ENCODE results near the gene RAD51. TPM values are rescaled to one million over a fixed set of nuclear protein-coding genes. Genes with fewer than 3 reads are reported as not detected.

RAD51 gene
- total RNA-seq, 3 donors from 2014 or later: 28.2 to 39.7 (median 31.0) TPM

DNA sequence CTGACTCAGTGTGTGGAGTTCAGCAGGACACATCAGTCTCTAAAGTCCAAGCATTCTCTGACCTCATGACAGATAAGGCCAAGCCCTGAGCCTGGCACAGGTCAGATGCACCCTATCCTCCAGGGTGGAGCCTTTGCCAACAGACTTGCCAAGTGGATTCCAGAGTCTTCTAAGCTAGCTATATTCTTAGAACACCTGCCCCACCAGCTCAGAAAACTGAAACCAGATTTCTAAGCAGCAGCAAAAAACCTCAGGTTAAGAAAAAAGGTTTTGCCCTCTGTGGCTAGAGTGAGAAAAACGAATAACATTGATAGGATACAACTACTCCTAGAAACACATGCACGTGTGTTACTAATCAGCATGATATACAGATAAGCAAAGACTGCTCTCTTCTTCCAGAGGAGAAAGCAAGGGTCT, 48.5 kb downstream of the RAD51 start:
- Mint-ChIP-seq H3K4me3 (no peak overlapping the region), H3K27me3 (ENCODE audit: low read depth) (no peaks in the 10 kb centered on the region), H3K4me1 (ENCODE audit: low read depth) (peaks cover 21% of the 10 kb centered on the region), H3K36me3 (ENCODE audit: insufficient read depth) (peaks cover 28% of the 10 kb centered on the region), H3K9me3 (no peaks in the 10 kb centered on the region)
- no peak for DNase-seq
- no peak for ATAC-seq

DNA sequence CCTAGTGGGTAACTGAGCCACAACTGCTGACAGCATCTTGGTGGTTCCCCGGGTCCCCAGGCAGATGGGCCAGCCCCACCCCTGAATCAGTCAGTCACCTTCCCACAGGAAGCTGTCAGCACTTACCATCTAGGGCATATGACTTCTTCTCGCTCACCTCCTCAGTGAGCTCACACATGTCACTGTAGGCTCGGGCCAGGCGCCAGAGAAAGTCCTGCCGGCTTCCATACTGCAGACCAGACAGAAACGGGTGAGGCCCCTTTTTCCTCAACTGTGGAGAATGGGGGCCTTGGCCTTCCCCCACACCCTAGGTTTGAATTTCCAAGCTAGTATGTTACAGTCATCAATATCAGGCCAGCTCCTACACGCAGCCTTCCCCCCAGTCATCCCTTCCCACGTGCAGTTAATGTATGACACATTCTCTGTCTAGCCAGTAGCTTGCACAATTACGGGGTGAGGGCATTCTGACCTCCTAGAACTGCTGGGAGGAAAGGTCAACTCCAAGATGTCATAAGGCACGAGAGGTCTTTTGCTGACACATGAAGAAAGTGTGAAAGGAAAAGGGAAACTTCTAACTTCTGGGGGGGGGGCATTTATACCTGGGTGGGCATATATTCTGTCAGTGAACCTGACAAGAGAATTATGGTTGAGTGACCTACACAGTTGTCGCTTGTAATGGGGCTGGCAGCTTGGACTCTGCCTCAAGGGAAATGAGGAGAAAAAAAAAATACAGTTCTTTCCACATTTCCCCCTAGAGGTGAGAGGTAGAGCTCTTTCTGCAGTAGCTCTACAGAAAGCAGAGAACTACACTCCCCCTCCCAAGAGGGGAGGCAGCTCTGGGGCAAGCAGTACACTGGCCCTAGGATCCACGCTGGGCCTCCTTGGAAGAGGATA, 49.2 kb downstream of the RAD51 start:
- Mint-ChIP-seq H3K9me3 (no peaks in the 10 kb centered on the region), H3K4me1 (ENCODE audit: low read depth) (peaks cover 21% of the 10 kb centered on the region), H3K36me3 (ENCODE audit: insufficient read depth) (peaks cover 28% of the 10 kb centered on the region), H3K27me3 (ENCODE audit: low read depth) (no peaks in the 10 kb centered on the region), H3K4me3 (peak overlapping the region; percentile 60)
- DNase-seq (peak; percentile 51), ATAC-seq (peak; percentile 91 to 95)

DNA sequence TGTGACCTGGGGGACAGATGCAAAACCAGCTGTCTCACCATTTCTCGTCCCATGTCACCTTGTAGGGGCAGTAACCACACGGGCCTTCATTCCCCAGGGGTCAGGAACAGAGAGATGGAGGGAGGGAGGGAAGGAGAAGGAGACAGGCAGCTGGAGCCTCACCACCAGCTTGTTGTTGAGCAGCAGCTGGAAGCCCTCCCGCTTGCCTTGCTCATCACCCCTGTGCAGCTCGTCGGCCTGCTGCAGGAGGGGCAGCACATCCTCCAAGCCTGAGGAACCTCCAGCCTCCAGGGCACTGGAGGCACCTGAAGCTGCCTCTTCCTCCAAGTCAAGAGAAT, 49.8 kb downstream of the RAD51 start:
- Mint-ChIP-seq H3K4me1 (ENCODE audit: low read depth) (peaks cover 21% of the 10 kb centered on the region), H3K9me3 (no peaks in the 10 kb centered on the region), H3K27me3 (ENCODE audit: low read depth) (no peaks in the 10 kb centered on the region), H3K36me3 (ENCODE audit: insufficient read depth) (peaks cover 30% of the 10 kb centered on the region), H3K4me3 (no peak overlapping the region)
- DNase-seq (no peak), ATAC-seq (no peak)

DNA sequence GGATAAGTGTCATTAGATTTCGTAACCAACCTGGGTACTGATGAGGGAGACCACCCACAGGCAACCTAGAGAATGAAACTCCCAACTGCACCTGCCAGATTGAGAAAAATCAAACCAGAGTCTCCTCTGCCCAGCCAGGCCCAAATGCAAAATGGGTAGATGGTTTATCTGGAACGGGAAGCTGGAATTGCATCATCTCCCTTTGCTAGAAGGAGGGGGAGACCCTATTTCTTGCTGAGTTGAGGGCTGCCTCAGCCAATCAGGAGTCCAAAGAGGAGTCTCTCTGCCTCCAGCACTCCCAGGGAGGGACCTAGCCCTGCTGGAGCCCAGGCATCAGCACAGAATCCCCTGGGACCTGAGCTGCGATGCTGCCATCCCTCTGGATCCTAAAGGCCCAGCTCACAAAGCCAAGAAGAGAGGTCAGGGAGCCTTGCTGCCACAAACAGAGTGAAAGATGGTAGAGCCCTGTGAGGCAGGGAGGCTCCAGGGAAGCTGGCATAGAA, 52.0 kb downstream of the RAD51 start:
- no peaks in the 10 kb centered on the region for H3K27me3 Mint-ChIP-seq (ENCODE audit: low read depth)
- ATAC-seq (no peak), DNase-seq (no peak)
- H3K9me3 Mint-ChIP-seq: no peaks in the 10 kb centered on the region
- peaks cover 26% of the 10 kb centered on the region for H3K4me1 Mint-ChIP-seq (ENCODE audit: low read depth)
- H3K36me3 Mint-ChIP-seq (ENCODE audit: insufficient read depth): peaks cover 34% of the 10 kb centered on the region
- H3K4me3 Mint-ChIP-seq: no peak overlapping the region

DNA sequence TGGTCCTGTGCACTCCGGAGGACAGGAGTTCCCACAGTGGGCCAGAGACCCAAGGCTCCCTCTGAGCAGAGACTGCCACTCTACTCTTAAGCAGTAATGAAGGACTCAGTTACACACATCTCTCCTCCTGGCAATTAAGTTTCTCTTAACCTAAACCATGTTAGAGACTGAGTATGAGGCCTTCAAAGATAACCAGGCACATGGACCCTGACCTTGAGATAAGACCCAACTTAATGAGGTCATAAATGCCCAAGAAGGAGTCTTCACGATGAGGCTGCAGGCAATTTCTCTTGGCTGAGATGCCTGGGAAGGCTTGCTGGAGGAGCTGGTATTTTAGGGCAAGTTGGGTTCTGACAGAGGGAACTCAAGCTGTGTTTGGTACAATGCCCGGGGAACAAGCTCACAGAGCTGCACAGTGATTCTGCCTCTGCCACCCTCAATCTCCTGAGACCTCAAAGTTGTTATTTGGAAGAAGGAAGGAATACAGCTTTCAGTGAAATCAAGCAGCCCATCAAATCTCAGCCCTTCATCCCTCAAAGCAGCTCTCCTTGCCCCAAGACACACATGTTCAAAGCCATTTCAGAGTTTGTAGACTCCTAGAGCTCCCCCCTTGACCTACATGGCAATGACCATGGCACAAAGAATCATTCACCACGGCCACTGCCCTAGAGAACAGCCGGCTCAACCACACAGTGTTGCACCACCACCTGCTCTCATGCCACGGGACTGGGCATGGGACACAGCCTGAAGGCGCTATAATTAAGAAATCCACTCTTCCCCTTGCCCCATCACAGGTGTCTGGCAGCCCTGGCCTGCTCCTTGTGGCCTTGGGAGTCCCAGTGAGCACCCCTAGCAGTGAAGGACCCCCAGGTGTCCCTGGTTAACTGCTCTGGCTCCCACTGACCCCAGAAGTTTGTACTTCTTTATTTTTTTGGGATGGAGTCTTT, 53.0 kb downstream of the RAD51 start:
- Mint-ChIP-seq H3K4me1 (ENCODE audit: low read depth) (peaks cover 31% of the 10 kb centered on the region), H3K4me3 (no peak overlapping the region), H3K9me3 (no peaks in the 10 kb centered on the region), H3K36me3 (ENCODE audit: insufficient read depth) (peaks cover 31% of the 10 kb centered on the region), H3K27me3 (ENCODE audit: low read depth) (no peaks in the 10 kb centered on the region)
- DNase-seq (no peak), ATAC-seq (no peak)

DNA sequence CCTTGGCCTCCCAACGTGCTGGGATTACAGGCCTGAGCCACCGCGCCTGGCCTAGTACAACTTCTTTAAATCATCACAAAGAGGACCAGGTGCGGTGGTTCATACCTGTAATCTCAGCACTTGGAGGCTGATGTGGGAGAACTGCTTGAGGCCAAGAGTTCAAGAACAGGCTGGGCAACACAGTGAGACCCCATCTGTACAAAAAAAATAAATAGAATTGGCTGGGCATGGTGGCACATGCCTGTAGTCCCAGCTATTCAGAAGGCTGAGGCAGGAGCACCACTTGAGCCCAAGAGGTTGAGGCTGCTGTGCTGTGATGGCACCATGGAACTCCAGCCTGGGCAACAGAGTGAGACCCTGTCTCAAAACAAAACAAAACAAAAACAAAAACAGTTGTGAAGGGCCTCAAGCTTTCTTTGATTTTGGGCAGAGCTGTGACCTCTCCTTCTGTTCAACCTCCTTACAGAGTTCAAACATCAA, 54.2 kb downstream of the RAD51 start:
- Mint-ChIP-seq H3K36me3 (ENCODE audit: insufficient read depth) (peaks cover 31% of the 10 kb centered on the region), H3K4me3 (no peak overlapping the region), H3K9me3 (no peaks in the 10 kb centered on the region), H3K4me1 (ENCODE audit: low read depth) (peaks cover 31% of the 10 kb centered on the region), H3K27me3 (ENCODE audit: low read depth) (no peaks in the 10 kb centered on the region)
- no peak for ATAC-seq
- DNase-seq: no peak

- H3K36me3 Mint-ChIP-seq (ENCODE audit: insufficient read depth): peaks cover 29% of the 10 kb centered on the region
- peaks cover 32% of the 10 kb centered on the region for H3K4me1 Mint-ChIP-seq (ENCODE audit: low read depth)
- no peak for DNase-seq
- H3K9me3 Mint-ChIP-seq: no peaks in the 10 kb centered on the region
- ATAC-seq: no peak
- H3K4me3 Mint-ChIP-seq: no peak overlapping the region
- no peaks in the 10 kb centered on the region for H3K27me3 Mint-ChIP-seq (ENCODE audit: low read depth)
Observed at GRCh38 chr15:40750885-40751284, 55.9 kb downstream of the RAD51 start.

DNA sequence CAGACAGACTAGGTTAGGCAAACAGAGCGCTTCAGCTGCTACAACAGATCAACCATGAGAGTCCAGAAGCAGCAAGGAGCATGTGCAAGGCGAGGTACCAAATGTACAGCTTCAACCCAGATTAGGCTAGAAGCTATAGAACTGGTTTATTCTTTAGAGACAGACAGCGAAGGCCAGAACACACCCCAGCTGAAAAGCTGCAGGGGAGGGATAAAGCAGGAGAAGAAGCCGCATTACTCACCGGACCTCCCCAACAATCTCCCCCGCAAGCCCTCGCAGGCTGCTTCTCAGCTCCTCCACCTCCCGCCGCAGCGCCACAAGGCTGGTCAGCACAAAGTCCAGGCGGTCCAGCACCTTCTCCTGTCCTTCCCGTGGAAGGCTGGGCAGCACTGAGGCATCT, 56.8 kb downstream of the RAD51 start:
- ATAC-seq (no peak), DNase-seq (no peak)
- H3K9me3 Mint-ChIP-seq: no peaks in the 10 kb centered on the region
- H3K27me3 Mint-ChIP-seq (ENCODE audit: low read depth): no peaks in the 10 kb centered on the region
- no peak overlapping the region for H3K4me3 Mint-ChIP-seq
- peaks cover 29% of the 10 kb centered on the region for H3K36me3 Mint-ChIP-seq (ENCODE audit: insufficient read depth)
- peaks cover 32% of the 10 kb centered on the region for H3K4me1 Mint-ChIP-seq (ENCODE audit: low read depth)

- Mint-ChIP-seq H3K4me1 (ENCODE audit: low read depth) (peaks cover 32% of the 10 kb centered on the region), H3K9me3 (no peaks in the 10 kb centered on the region), H3K36me3 (ENCODE audit: insufficient read depth) (peaks cover 17% of the 10 kb centered on the region), H3K27me3 (ENCODE audit: low read depth) (no peaks in the 10 kb centered on the region), H3K4me3 (peak overlapping the region; percentile 93)
- peak; percentile 6 to 13 for ATAC-seq
- no peak for DNase-seq
Observed at GRCh38 chr15:40754574-40754882, 59.6 kb downstream of the RAD51 start.

- peak; percentile 92 to 93 for ATAC-seq
- DNase-seq: peak; percentile 93
- H3K27me3 Mint-ChIP-seq (ENCODE audit: low read depth): no peaks in the 10 kb centered on the region
- peaks cover 32% of the 10 kb centered on the region for H3K4me1 Mint-ChIP-seq (ENCODE audit: low read depth)
- no peaks in the 10 kb centered on the region for H3K9me3 Mint-ChIP-seq
- H3K36me3 Mint-ChIP-seq (ENCODE audit: insufficient read depth): peaks cover 14% of the 10 kb centered on the region
- H3K4me3 Mint-ChIP-seq: peak within 1 kb of the TSS; percentile 93
Observed at GRCh38 chr15:40754883-40755811, 60.2 kb downstream of the RAD51 start, which contains the start of gene RMDN3. Gene RMDN3, minus strand, starts transcription at chr15:40755254. Its CDS starts 471 bp downstream, at chr15:40754783.

DNA sequence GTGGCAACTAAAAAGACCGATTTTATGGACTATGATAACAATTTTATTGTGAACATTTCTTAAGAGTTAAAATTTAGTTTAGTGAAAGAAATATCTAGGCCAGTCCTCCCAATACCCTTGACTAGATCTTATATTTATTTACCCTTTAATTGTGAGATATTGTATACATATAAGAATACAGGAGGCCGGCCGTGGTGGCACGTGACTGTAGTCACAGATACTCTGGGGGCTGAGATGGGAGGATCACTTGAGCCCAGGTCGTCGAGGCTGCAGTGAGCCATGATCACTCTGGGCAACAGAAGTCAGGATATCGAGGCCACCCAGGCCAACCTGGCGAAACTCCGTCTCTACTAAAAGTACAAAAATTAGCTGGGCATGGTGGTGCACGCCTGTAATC, 60.8 kb downstream of the RAD51 start:
- Mint-ChIP-seq H3K4me3 (peak overlapping the region; percentile 93), H3K9me3 (no peaks in the 10 kb centered on the region), H3K4me1 (ENCODE audit: low read depth) (peaks cover 32% of the 10 kb centered on the region), H3K27me3 (ENCODE audit: low read depth) (no peaks in the 10 kb centered on the region), H3K36me3 (ENCODE audit: insufficient read depth) (peaks cover 13% of the 10 kb centered on the region)
- DNase-seq: no peak
- ATAC-seq: no peak

DNA sequence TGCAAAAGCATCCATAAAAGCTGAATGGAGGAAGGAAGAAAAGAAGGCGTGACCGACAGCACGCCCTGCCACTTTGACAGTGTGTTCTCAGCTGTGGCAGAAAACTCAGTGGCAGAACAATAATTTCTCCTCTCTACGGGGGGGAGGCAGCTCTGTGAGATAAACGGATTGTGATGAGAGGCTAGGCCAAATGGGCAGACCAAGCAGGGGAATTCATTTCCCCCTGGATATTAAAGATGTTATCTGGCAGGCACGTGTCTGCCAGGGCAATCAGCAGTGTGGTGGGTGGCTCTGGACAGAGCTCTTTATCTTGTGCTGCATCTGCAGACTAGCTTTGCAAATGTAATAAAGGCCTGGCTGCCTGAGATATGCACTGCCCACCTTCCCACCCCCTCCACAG, 62.0 kb downstream of the RAD51 start:
- H3K4me3 Mint-ChIP-seq: no peak overlapping the region
- ATAC-seq (no peak), DNase-seq (no peak)
- H3K9me3 Mint-ChIP-seq: no peaks in the 10 kb centered on the region
- no peaks in the 10 kb centered on the region for H3K27me3 Mint-ChIP-seq (ENCODE audit: low read depth)
- peaks cover 28% of the 10 kb centered on the region for H3K4me1 Mint-ChIP-seq (ENCODE audit: low read depth)
- H3K36me3 Mint-ChIP-seq (ENCODE audit: insufficient read depth): peaks cover 6% of the 10 kb centered on the region

GRCh38 chr15:40759961-40760360, 65.0 kb downstream of the RAD51 start:
- H3K4me1 Mint-ChIP-seq (ENCODE audit: low read depth): peaks cover 20% of the 10 kb centered on the region
- no peak for DNase-seq
- no peaks in the 10 kb centered on the region for H3K36me3 Mint-ChIP-seq (ENCODE audit: insufficient read depth)
- H3K4me3 Mint-ChIP-seq: no peak overlapping the region
- H3K9me3 Mint-ChIP-seq: no peaks in the 10 kb centered on the region
- ATAC-seq: no peak
- H3K27me3 Mint-ChIP-seq (ENCODE audit: low read depth): no peaks in the 10 kb centered on the region

Data from activated T-cell treated with anti-CD3 and anti-CD28 coated beads, Interleukin-2, amount 50 U/mL, for 4 hours (primary cell).